Liver (tissue), 3 donors: Measurements from ENCODE around the gene CLN5.

Source experiments
- EGR1 ChIP-seq, 2 donors: IDR thresholded peaks; 2 replicates each; pipeline ENCODE4 v1.6.1; 2016 to 2018; ENCODE audit warnings: antibody characterized with exemption in 2 of 2, low read depth in 2 of 2
- GABPA ChIP-seq, 2 donors: IDR thresholded peaks in 1 of 2; conservative IDR thresholded peaks in 1 of 2; 2 replicates each; pipeline ENCODE4 v1.6.1; 2016; ENCODE audit warnings: antibody characterized with exemption in 2 of 2, mild to moderate bottlenecking in 1 of 2, moderate library complexity in 1 of 2
- JUND ChIP-seq, 2 donors: IDR thresholded peaks; 2 replicates each; pipeline ENCODE4 v1.6.1; 2016; ENCODE audit warnings: antibody characterized with exemption in 2 of 2
- RAD21 ChIP-seq, 2 donors: IDR thresholded peaks; 2 replicates each; pipeline ENCODE4 v1.6.1; 2016; ENCODE audit warnings: antibody characterized with exemption in 2 of 2, mild to moderate bottlenecking in 2 of 2
- RXRA ChIP-seq, 2 donors: IDR thresholded peaks; 2 replicates each; pipeline ENCODE4 v1.6.1; 2017 to 2018; ENCODE audit warnings: antibody characterized with exemption in 2 of 2, mild to moderate bottlenecking in 1 of 2
- SP1 ChIP-seq: IDR thresholded peaks from 2 replicates; pipeline ENCODE4 v1.6.1; 2018; ENCODE audit warnings: antibody characterized with exemption, mild to moderate bottlenecking
- TAF1 ChIP-seq: conservative IDR thresholded peaks from 2 replicates; pipeline ENCODE4 v1.6.1; 2016; ENCODE audit warnings: antibody characterized with exemption, mild to moderate bottlenecking
- YY1 ChIP-seq: IDR thresholded peaks from 2 replicates; pipeline ENCODE4 v1.6.1; 2016; ENCODE audit warnings: antibody characterized with exemption, mild to moderate bottlenecking
- TF ChIP-seq, protein P1 (sequence below): fragments of 150-350 bp; IDR thresholded peaks from 2 replicates; pipeline ENCODE4 v1.5.1; 2017; ENCODE audit warnings: improper control_type of control experiment, low read depth, low read length; ENCODE audit not compliant: missing input control
- TF ChIP-seq, protein P2 (sequence below): IDR thresholded peaks from 2 replicates; pipeline ENCODE4 v1.6.1; 2016; ENCODE audit warnings: antibody characterized with exemption, mild to moderate bottlenecking
- TF ChIP-seq, protein P3 (sequence below): IDR thresholded peaks from 2 replicates; pipeline ENCODE4 v1.6.1; 2016; ENCODE audit warnings: antibody characterized with exemption
- TF ChIP-seq, protein P4 (sequence below): IDR thresholded peaks from 2 replicates; pipeline ENCODE4 v1.6.1; 2016; ENCODE audit warnings: antibody characterized with exemption
- donor health status: healthy.
- donor health status: healthy.

DNA sequence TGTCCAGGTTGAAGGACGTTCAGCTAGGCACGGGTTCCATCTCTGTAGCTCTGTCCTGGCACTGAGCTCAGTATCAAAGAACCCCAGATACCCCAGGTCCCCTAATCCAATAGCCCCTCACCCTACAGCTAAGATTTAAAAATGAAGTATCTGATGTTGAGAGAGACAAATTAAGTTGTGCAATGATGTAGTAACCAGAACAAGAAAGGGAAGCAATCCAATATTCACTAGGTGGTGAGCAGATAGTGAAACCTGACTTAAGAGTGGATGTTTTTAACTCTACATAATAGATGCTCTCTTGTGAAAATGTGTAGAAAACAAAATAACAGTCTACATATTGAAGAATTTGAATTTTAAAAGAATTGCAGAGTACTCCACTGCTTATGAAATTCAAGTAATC lies 41.8 kb upstream of the CLN5 start:
- TF ChIP-seq, protein P1, sequence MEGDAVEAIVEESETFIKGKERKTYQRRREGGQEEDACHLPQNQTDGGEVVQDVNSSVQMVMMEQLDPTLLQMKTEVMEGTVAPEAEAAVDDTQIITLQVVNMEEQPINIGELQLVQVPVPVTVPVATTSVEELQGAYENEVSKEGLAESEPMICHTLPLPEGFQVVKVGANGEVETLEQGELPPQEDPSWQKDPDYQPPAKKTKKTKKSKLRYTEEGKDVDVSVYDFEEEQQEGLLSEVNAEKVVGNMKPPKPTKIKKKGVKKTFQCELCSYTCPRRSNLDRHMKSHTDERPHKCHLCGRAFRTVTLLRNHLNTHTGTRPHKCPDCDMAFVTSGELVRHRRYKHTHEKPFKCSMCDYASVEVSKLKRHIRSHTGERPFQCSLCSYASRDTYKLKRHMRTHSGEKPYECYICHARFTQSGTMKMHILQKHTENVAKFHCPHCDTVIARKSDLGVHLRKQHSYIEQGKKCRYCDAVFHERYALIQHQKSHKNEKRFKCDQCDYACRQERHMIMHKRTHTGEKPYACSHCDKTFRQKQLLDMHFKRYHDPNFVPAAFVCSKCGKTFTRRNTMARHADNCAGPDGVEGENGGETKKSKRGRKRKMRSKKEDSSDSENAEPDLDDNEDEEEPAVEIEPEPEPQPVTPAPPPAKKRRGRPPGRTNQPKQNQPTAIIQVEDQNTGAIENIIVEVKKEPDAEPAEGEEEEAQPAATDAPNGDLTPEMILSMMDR: no peak
- TF ChIP-seq GABPA (IDR thresholded peaks at IDR 0.05 in 1 of 2, conservative IDR thresholded peaks at IDR 0.05 in 1 of 2): no peak
- no peak for TF ChIP-seq TAF1
- no peak for TF ChIP-seq YY1
- TF ChIP-seq, protein P2, sequence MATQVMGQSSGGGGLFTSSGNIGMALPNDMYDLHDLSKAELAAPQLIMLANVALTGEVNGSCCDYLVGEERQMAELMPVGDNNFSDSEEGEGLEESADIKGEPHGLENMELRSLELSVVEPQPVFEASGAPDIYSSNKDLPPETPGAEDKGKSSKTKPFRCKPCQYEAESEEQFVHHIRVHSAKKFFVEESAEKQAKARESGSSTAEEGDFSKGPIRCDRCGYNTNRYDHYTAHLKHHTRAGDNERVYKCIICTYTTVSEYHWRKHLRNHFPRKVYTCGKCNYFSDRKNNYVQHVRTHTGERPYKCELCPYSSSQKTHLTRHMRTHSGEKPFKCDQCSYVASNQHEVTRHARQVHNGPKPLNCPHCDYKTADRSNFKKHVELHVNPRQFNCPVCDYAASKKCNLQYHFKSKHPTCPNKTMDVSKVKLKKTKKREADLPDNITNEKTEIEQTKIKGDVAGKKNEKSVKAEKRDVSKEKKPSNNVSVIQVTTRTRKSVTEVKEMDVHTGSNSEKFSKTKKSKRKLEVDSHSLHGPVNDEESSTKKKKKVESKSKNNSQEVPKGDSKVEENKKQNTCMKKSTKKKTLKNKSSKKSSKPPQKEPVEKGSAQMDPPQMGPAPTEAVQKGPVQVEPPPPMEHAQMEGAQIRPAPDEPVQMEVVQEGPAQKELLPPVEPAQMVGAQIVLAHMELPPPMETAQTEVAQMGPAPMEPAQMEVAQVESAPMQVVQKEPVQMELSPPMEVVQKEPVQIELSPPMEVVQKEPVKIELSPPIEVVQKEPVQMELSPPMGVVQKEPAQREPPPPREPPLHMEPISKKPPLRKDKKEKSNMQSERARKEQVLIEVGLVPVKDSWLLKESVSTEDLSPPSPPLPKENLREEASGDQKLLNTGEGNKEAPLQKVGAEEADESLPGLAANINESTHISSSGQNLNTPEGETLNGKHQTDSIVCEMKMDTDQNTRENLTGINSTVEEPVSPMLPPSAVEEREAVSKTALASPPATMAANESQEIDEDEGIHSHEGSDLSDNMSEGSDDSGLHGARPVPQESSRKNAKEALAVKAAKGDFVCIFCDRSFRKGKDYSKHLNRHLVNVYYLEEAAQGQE: no peak
- TF ChIP-seq RXRA (IDR thresholded peaks at IDR 0.05): no peak
- no peak for TF ChIP-seq EGR1 (IDR thresholded peaks at IDR 0.05; ENCODE audit: low read depth in 2 of 2)
- no peak for TF ChIP-seq SP1
- no peak for TF ChIP-seq RAD21 (IDR thresholded peaks at IDR 0.05)
- TF ChIP-seq, protein P3, sequence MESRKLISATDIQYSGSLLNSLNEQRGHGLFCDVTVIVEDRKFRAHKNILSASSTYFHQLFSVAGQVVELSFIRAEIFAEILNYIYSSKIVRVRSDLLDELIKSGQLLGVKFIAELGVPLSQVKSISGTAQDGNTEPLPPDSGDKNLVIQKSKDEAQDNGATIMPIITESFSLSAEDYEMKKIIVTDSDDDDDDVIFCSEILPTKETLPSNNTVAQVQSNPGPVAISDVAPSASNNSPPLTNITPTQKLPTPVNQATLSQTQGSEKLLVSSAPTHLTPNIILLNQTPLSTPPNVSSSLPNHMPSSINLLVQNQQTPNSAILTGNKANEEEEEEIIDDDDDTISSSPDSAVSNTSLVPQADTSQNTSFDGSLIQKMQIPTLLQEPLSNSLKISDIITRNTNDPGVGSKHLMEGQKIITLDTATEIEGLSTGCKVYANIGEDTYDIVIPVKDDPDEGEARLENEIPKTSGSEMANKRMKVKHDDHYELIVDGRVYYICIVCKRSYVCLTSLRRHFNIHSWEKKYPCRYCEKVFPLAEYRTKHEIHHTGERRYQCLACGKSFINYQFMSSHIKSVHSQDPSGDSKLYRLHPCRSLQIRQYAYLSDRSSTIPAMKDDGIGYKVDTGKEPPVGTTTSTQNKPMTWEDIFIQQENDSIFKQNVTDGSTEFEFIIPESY: no peak
- TF ChIP-seq JUND (IDR thresholded peaks at IDR 0.05): no peak
- TF ChIP-seq, protein P4, sequence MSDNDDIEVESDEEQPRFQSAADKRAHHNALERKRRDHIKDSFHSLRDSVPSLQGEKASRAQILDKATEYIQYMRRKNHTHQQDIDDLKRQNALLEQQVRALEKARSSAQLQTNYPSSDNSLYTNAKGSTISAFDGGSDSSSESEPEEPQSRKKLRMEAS: no peak
